Keratinocyte (primary cell): ENCODE data around the gene FCGR2B. TPM values are rescaled to one million over a fixed set of nuclear protein-coding genes. Genes with fewer than 3 reads are reported as not detected.

ENCODE experiments used
- DNase-seq: peaks from one replicate; pipeline ENCODE4 v3.0.0-alpha.2; 2011; ENCODE audit warnings: low read depth, missing footprints, low spot score
- FAIRE-seq: peaks from 2 replicates; lab custom pipeline; 2011; peaks lifted over from hg19 to GRCh38; lab: Jason Lieb, UNC
- H2AFZ ChIP-seq: 2 replicates; pipeline ENCODE4 v1.6.0; 2012; ENCODE audit warnings: low read length, control low read depth, inconsistent platforms; ENCODE audit not compliant: control insufficient read depth
- H3K27ac ChIP-seq: 2 replicates; pipeline ENCODE4 v1.5.1; 2011; ENCODE audit warnings: low read length; ENCODE audit not compliant: control insufficient read depth, insufficient read depth
- H3K27me3 ChIP-seq: 3 replicates; pipeline ENCODE4 v1.6.0; 2011; ENCODE audit warnings: low read length; ENCODE audit not compliant: control insufficient read depth, insufficient read depth; ENCODE audit errors: extremely low read depth
- H3K36me3 ChIP-seq, 2 experiments: 2 replicates in 1 of 2; 3 replicates in 1 of 2; pipeline ENCODE4 v1.5.1; 2011; ENCODE audit warnings: low read length in 2 of 2, mild to moderate bottlenecking in 1 of 2; ENCODE audit not compliant: control insufficient read depth in 2 of 2, insufficient read depth in 2 of 2; ENCODE audit errors: extremely low read depth in 1 of 2
- H3K4me1 ChIP-seq: 3 replicates; pipeline ENCODE4 v1.5.1; 2011; ENCODE audit warnings: low read length; ENCODE audit not compliant: control insufficient read depth, insufficient read depth; ENCODE audit errors: extremely low read depth
- H3K4me2 ChIP-seq: 3 replicates; pipeline ENCODE4 v1.6.0; 2011; ENCODE audit warnings: low read depth, low read length; ENCODE audit not compliant: control insufficient read depth, insufficient read depth; ENCODE audit errors: extremely low read depth
- H3K4me3 ChIP-seq, 3 experiments: fragments of 200-600 bp in 1 of 3; sonication (generic) in 1 of 3; 2 replicates in 2 of 3; 3 replicates in 1 of 3; pipeline ENCODE4 v1.5.1; 2011 to 2016; ENCODE audit warnings: low read length in 3 of 3, mild to moderate bottlenecking in 3 of 3, control low read depth in 2 of 3, inconsistent platforms in 1 of 3, low read depth in 1 of 3, mixed read lengths in 1 of 3, mixed run types in 1 of 3, moderate library complexity in 1 of 3; ENCODE audit not compliant: control insufficient read depth in 2 of 3, insufficient read depth in 2 of 3; ENCODE audit errors: extremely low read depth in 1 of 3
- H3K79me2 ChIP-seq: 2 replicates; pipeline ENCODE4 v1.6.0; 2012; ENCODE audit warnings: low read length; ENCODE audit not compliant: control insufficient read depth, insufficient read depth
- H3K9ac ChIP-seq: 3 replicates; pipeline ENCODE4 v1.6.0; 2011; ENCODE audit warnings: low read length; ENCODE audit not compliant: control insufficient read depth, insufficient read depth; ENCODE audit errors: extremely low read depth
- H3K9me1 ChIP-seq: 3 replicates; pipeline ENCODE4 v1.6.0; 2011; ENCODE audit warnings: low read length; ENCODE audit not compliant: control insufficient read depth, insufficient read depth; ENCODE audit errors: extremely low read depth
- H3K9me3 ChIP-seq: 2 replicates; pipeline ENCODE4 v1.5.1; 2012; ENCODE audit warnings: low read depth, low read length; ENCODE audit not compliant: control insufficient read depth
- H4K20me1 ChIP-seq: 3 replicates; pipeline ENCODE4 v1.6.0; 2011; ENCODE audit warnings: low read length; ENCODE audit not compliant: control insufficient read depth, insufficient read depth; ENCODE audit errors: extremely low read depth
- CTCF ChIP-seq, 3 experiments: IDR thresholded peaks in 1 of 3; conservative IDR thresholded peaks in 1 of 3; optimal IDR thresholded peaks in 1 of 3; 2 replicates in 2 of 3; 3 replicates in 1 of 3; pipeline versions ENCODE3 to v1.5.1; 2011; ENCODE audit warnings: low read length in 3 of 3, mild to moderate bottlenecking in 3 of 3, moderate library complexity in 2 of 3, control low read depth in 1 of 3, inconsistent platforms in 1 of 3; ENCODE audit not compliant: insufficient read depth in 2 of 3; ENCODE audit errors: extremely low read depth in 1 of 3
- EZH2 ChIP-seq: IDR thresholded peaks from one replicate; pipeline ENCODE4 v1.6.1; 2012; ENCODE audit warnings: inconsistent platforms, mild to moderate bottlenecking, low read length, moderate library complexity
- dilution Hi-C: fragments of 300-500 bp; cut with MboI; formaldehyde crosslinking; loops from one replicate; pipeline ENCODE4 v1.7.0; 2020; ENCODE audit warnings: low sequenced_read_pairs; ENCODE audit not compliant: extremely low pct_ligation_motif_present
- polyA plus RNA-seq, 5 experiments: library from polyadenylated mRNA; depleted of rRNA in 3 of 5; stranded (reverse) in 3 of 5; stranded (forward) in 1 of 5; unstranded in 1 of 5; fragments of >200 nt; gene quantifications; 1 replicate in 1 of 5; 2 replicates in 3 of 5; 3 replicates in 1 of 5; pipeline versions ENCODE4 v1.2.1 to v1.2.3, GENCODE V29; 2011 to 2012; ENCODE audit warnings: missing spikeins in 2 of 5, low read depth in 1 of 5, low replicate concordance in 1 of 5

FCGR2B gene
- polyA plus RNA-seq, 1 donor (not counting 4 experiments of a cell fraction or from before 2014, with no cell fraction given) = not detected

GRCh38 chr1:161707503-161707902 is 44.6 kb downstream of the FCGR2B start:
- H3K36me3 ChIP-seq = no peaks in the 10 kb centered on the region
- H4K20me1 ChIP-seq = no peaks in the 10 kb centered on the region
- TF ChIP-seq CTCF (optimal IDR thresholded peaks at IDR 0.05 in 1 of 3, IDR thresholded peaks at IDR 0.05 in 1 of 3, conservative IDR thresholded peaks at IDR 0.05 in 1 of 3; ENCODE audit: extremely low read depth in 1 of 3, insufficient read depth in 2 of 3, low read length in 3 of 3) (no peak), EZH2 (no peak)
- FAIRE-seq (peak; percentile 29), DNase-seq (no peak)
- peaks cover 14% of the 10 kb centered on the region for H3K4me1 ChIP-seq
- H3K9me1 ChIP-seq = no peaks in the 10 kb centered on the region
- no peak overlapping the region for H3K4me3 ChIP-seq
- dilution Hi-C loops = no loop called here
- no peak overlapping the region for H3K27ac ChIP-seq
- H3K27me3 ChIP-seq = no peaks in the 10 kb centered on the region
- H3K79me2 ChIP-seq = no peaks in the 10 kb centered on the region
- H3K9me3 ChIP-seq = no peaks in the 10 kb centered on the region
- H2AFZ ChIP-seq = no peak overlapping the region
- no peak overlapping the region for H3K4me2 ChIP-seq
- no peak overlapping the region for H3K9ac ChIP-seq

- no peaks in the 10 kb centered on the region for H3K9me1 ChIP-seq
- dilution Hi-C loops = no loop called here
- H3K27ac ChIP-seq = no peak overlapping the region
- FAIRE-seq (no peak), DNase-seq (no peak)
- no peak overlapping the region for H3K4me2 ChIP-seq
- H3K4me3 ChIP-seq = no peak overlapping the region
- no peak for TF ChIP-seq CTCF (optimal IDR thresholded peaks at IDR 0.05 in 1 of 3, IDR thresholded peaks at IDR 0.05 in 1 of 3, conservative IDR thresholded peaks at IDR 0.05 in 1 of 3; ENCODE audit: extremely low read depth in 1 of 3, insufficient read depth in 2 of 3, low read length in 3 of 3)
- TF ChIP-seq EZH2 = no peak
- H2AFZ ChIP-seq = no peak overlapping the region
- no peaks in the 10 kb centered on the region for H3K9me3 ChIP-seq
- peaks cover 14% of the 10 kb centered on the region for H3K4me1 ChIP-seq
- no peaks in the 10 kb centered on the region for H3K27me3 ChIP-seq
- no peak overlapping the region for H3K9ac ChIP-seq
- H4K20me1 ChIP-seq = no peaks in the 10 kb centered on the region
- H3K36me3 ChIP-seq = no peaks in the 10 kb centered on the region
- no peaks in the 10 kb centered on the region for H3K79me2 ChIP-seq
These were observed 46.4 kb downstream of the FCGR2B start for GRCh38 chr1:161709373-161709772.
